SK-N-SH treated with all-trans-retinoic acid at 6 μM for 48 hours (cell line): ENCODE results near the gene RIMBP2.

Source experiments
- BACH2 ChIP-seq: fragments of 250-450 bp; sonication (Bioruptor Pico); IDR thresholded peaks from 2 replicates; pipeline ENCODE4 v1.9.0; 2021; ENCODE audit warnings: mild to moderate bottlenecking, borderline replicate concordance
- GLIS3 ChIP-seq: fragments of 250-450 bp; sonication (Bioruptor Pico); IDR thresholded peaks from 2 replicates; pipeline ENCODE4 v1.5.0; 2020; ENCODE audit warnings: mild to moderate bottlenecking, moderate library complexity
- ISL1 ChIP-seq: fragments of 250-450 bp; sonication (Bioruptor Pico); IDR thresholded peaks from 2 replicates; pipeline ENCODE4 v2.1.2; 2022; ENCODE audit warnings: mild to moderate bottlenecking, moderate library complexity
- RARB ChIP-seq: fragments of 250-450 bp; sonication (Bioruptor Pico); IDR thresholded peaks from 2 replicates; pipeline ENCODE4 v1.8.0; 2021; ENCODE audit warnings: mild to moderate bottlenecking, moderate library complexity
- ZC3H10 ChIP-seq: fragments of 250-450 bp; sonication (Bioruptor Pico); IDR thresholded peaks from 2 replicates; pipeline ENCODE4 v1.5.1; 2021; ENCODE audit warnings: mild to moderate bottlenecking, moderate library complexity
- ZFP3 ChIP-seq: fragments of 250-450 bp; sonication (Bioruptor Pico); IDR thresholded peaks from 2 replicates; pipeline ENCODE4 v1.5.0; 2020; ENCODE audit warnings: mild to moderate bottlenecking, moderate library complexity
- TF ChIP-seq, protein P1 (sequence below): fragments of 250-450 bp; sonication (Bioruptor Pico); IDR thresholded peaks from 2 replicates; pipeline ENCODE4 v1.8.0; 2020; ENCODE audit warnings: mild to moderate bottlenecking, moderate library complexity, borderline replicate concordance

DNA sequence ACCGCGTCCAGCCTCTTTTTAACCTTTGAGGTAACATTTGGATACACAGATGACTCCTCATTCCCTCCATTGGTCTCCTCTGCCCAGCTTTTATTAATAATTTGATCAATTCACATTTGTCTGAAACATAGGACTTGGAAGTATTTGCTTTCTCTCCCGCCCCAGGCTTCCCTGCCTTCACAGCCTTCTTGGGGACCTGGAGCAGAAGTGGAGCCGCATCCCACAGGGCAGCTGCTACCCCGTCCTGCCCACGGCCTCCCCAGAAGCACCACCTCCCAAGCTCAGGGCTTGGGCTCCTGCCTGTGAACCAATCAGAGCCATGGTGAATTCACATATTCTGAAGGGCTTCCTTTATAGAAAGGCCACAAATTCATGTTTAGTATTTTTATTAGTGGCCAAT is 280.8 kb downstream of the RIMBP2 start:
- TF ChIP-seq ISL1 (no peak), ZC3H10 (CRISPR knock-in tag) (no peak), BACH2 (CRISPR knock-in tag) (no peak), ZFP3 (CRISPR knock-in tag) (no peak), GLIS3 (no peak), RARB (CRISPR knock-in tag) (no peak)
- TF ChIP-seq, protein P1, sequence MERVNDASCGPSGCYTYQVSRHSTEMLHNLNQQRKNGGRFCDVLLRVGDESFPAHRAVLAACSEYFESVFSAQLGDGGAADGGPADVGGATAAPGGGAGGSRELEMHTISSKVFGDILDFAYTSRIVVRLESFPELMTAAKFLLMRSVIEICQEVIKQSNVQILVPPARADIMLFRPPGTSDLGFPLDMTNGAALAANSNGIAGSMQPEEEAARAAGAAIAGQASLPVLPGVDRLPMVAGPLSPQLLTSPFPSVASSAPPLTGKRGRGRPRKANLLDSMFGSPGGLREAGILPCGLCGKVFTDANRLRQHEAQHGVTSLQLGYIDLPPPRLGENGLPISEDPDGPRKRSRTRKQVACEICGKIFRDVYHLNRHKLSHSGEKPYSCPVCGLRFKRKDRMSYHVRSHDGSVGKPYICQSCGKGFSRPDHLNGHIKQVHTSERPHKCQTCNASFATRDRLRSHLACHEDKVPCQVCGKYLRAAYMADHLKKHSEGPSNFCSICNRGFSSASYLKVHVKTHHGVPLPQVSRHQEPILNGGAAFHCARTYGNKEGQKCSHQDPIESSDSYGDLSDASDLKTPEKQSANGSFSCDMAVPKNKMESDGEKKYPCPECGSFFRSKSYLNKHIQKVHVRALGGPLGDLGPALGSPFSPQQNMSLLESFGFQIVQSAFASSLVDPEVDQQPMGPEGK (CRISPR knock-in tag) = no peak
